Muscle of back (tissue), 13 donors: ENCODE data around the gene RTN4RL1. TPM values are rescaled to one million over a fixed set of nuclear protein-coding genes. Genes with fewer than 3 reads are reported as not detected.

ENCODE experiments used
- DNase-seq, 3 donors: peaks; one replicate each; pipeline versions ENCODE4 v3.0.0 to v3.0.0-alpha.2; 2013
- long read RNA-seq, 9 donors: transcript quantifications; one replicate each; lab custom pipeline, GENCODE V29; 2026
- polyA plus RNA-seq, 10 donors: library from polyadenylated mRNA; unstranded; fragments of 120-200 nt; gene quantifications; one replicate each; pipeline ENCODE4 v1.2.1, GENCODE V29; 2013; ENCODE audit not compliant: insufficient read length in 10 of 10

RTN4RL1 gene, protein sequence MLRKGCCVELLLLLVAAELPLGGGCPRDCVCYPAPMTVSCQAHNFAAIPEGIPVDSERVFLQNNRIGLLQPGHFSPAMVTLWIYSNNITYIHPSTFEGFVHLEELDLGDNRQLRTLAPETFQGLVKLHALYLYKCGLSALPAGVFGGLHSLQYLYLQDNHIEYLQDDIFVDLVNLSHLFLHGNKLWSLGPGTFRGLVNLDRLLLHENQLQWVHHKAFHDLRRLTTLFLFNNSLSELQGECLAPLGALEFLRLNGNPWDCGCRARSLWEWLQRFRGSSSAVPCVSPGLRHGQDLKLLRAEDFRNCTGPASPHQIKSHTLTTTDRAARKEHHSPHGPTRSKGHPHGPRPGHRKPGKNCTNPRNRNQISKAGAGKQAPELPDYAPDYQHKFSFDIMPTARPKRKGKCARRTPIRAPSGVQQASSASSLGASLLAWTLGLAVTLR
- polyA plus RNA-seq = 1 to 10 TPM in 6 of 10 donors, under 1 TPM in 4; 0.70 to 1.8 (median 1.1) TPM
- long read RNA-seq, donor 1 = 0 reads
- long read RNA-seq, donor 2 = 0 reads
- long read RNA-seq, donor 3 = 0 reads
- long read RNA-seq, donor 4 = 0 reads
- long read RNA-seq, donor 5, partial matches to known transcripts = 0 of 3 reads
- long read RNA-seq, donor 5, other reads (novel, unspliced or antisense) = 0 of 3 reads
- long read RNA-seq, donor 6, partial matches to known transcripts = 0 of 1 reads
- long read RNA-seq, donor 6, other reads (novel, unspliced or antisense) = 0 of 1 reads
- long read RNA-seq, donor 7, partial matches to known transcripts = 0 of 1 reads
- long read RNA-seq, donor 7, other reads (novel, unspliced or antisense) = 0 of 1 reads
- long read RNA-seq, donor 8 = 0 reads
- long read RNA-seq, donor 9 = 0 reads

DNA sequence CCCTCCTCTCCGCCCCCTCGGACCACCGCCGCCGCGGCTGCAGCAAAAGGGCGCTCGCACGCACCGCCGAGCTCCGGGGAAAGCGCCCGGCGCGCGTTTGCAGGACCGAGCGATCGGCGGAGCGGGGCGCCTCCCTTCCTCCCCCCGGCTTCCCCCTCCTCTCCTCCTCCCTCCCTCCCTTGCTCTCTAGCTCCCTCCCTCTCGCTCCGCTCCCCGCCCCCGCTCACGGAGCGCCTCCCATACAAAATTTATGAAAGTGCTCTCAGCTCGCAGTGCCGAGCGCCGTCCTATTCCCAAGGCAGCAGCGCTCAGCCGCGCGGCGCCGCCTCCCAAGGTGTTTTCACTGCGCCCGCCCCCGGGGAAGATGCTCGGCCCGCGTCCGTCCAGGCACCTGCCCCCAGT, at the start of gene RTN4RL1:
Gene RTN4RL1, minus strand, starts transcription at position 115 of the 402 bp plus-strand sequence. CDS start 469 bp downstream, outside the sequence.
- peak in 2 of 3 donors; percentile 57 to 72 for DNase-seq

DNA sequence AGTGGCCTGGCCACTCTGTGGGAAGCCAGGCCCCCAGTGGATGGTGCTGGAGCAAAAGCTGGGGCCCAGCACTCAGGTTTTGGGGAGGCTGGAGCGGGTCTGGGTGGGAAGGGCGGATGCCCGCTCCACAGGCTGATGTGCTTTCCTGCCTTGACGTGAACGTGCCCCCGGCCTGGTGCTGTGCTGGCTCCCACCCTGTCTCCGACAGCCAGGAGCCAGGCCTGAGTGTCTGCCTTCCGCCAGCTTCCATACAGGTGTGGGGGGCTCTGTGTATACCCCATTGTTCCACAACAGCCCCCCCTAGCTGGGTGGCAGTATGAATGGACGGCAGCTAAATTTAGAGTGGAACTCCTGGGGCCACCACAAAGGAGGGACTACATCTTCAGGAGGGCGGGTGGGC, 49.8 kb upstream of the RTN4RL1 start:
- no peak for DNase-seq

DNA sequence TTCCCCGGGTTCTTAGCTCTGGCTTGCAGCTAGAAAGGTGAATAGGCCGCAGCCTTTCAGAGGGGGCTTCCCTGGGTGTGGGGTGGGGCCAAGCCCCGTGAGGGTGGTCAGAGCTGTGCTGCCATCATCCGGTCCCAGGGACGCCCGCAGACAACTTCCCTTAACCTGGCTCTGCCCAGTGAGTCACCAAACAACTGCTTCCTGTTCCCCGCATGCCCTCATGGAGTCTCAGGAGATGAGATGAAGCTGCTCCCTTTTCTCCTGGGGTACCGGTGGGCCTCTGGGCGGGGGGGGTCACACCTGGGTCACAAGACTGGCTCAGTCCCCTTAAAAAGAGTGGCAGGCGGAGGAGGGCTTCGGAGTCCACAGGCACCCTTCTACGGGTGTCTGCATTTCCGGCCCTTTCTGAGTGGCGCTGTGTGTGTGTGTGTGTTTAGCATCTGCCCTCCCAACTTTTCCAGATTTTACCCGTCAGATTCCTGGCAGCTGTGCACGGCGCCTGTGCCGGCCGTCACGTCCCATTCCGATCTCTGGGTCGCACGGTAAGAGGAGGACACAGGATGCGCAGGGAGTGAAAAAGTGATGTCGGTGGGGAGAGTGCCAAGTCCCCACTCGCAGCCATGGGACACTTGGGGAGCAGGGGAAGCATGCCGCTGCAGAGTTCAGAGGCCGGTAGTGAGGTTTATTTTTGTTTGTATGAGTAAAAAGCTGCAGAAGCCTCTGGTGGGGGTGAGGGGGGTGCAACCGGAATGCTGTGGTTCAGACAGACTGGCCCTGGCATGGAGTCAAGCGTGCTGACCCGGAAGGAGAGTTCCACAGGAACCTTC, 46.5 kb upstream of the RTN4RL1 start:
- DNase-seq = peak in 2 of 3 donors; percentile 25 to 75

DNA sequence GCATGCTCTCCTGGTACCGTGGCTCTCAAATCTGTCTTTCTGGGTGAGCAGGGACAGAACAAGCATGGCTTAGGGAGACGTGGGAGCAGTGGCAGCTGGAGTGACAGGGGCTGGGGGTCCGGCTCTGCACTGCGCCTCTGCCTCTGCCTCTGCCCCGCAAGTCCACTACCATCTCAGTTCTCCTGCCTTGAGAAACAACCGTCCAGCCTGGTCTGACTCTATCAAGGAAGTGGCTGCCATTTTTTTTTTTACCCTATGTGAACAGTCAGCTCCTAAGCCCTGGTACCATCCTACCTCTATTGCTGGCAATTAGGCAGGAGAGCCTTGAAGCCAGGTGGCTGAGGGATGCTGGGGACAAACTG, 45.9 kb upstream of the RTN4RL1 start:
- no peak for DNase-seq

DNA sequence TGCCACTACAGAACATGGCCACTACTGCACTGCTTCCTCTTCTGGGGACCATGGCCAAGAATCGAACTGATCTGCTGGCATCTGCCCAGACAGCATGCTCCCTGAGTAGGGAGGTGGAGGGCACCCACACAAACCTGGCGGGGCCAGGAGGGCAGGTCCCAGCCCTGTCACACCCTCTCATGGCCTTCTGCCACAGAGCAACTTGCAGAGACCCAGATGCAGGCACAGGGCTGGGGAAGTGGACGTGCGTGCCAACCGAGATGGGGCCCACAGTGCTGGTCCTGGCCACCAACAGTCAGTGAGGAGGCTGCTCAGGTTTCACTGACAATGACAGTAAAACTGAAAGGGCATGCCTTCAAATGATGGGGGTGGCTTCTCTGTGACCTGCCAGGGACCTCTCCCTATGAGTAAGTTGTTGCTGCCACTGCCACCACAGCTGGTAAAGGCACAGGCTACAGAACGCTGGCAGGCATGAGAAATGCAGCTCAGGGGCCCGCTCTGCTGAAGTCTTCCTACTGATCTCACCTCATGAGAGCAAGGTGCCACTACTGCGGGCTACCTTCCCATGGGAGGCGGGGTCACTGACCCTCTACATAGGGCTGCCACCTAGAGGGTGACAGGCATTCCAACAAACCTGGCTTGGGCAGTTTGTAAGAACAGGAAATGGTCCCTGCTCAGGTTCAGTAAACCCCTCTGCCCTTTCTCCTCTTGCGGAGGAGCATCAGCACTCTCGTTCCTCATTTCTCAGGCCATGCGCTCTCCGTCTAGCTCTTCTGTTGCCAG, 45.3 kb upstream of the RTN4RL1 start:
- DNase-seq = peak in 1 of 3 donors; percentile 30

DNA sequence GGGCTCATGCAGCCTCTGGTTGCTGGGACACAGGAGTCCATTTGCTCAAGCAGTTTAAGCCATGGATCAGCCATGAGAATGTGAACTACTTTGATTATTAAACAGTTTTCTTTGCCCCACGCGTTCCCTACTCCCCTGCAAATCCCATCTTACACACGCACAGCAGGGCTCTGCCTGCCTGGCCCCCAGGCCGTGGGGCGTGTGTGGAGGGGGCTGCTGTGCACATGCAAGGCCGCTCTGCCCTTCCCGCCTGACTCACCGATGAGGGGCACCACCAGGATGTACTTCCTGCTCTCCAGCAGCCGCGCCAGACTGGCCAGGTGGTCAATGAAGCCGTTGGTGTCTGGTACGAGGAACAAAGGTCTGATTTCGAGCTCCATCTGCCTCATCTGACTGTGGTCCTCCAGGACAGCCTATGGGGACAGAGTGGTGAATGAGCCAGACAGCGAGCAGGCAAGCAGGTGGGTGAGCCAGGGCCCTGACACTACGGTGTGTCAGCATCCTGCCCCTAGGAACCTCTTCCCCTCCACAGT, 43.5 kb upstream of the RTN4RL1 start:
- DNase-seq = no peak

DNA sequence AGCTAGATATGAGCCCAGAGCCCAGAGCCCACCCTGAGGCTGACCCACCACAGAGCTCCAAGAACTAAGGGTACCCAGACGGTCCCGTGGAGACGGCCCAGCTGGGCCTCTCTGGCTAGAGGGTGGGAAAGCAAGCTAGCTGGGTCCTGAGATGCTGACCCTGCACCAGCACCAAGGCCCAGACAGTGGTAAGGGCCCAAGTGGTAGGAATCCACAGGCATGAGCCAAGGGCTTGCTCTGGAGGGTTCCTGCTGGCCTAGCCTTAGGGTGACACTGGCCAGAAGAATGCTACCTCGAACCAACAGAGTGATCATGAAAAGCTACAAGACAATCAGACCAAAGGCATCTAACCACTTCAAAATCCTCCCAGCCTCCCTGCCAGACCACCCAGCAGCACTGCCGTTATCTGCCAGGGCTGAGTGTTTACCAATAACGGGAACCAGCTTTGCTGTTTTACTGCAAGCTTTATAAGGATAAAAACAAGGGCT, 42.9 kb upstream of the RTN4RL1 start:
- DNase-seq = peak in 2 of 3 donors; percentile 22 to 60

DNA sequence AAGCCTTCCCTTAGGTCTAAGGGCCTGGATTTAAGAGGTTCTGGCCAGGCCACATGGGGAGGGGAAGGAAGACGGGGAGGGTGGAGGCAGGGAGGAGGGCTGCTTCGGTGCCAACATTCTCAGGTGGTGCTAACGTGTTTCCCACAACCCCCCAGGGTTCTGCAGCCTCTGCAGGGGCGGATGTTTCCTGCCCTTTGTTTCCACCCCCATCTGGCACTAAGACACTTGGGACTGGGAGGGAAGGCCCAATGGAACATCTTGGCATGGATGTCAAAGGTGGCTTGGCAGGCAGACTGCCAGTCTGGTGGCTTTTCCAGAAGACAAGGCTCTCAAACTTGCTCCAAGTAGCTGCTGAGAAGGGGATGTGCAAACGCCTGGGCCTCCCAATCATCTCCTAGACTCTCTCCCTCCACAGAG, 42.5 kb upstream of the RTN4RL1 start:
- peak in 1 of 3 donors; percentile 59 for DNase-seq

DNA sequence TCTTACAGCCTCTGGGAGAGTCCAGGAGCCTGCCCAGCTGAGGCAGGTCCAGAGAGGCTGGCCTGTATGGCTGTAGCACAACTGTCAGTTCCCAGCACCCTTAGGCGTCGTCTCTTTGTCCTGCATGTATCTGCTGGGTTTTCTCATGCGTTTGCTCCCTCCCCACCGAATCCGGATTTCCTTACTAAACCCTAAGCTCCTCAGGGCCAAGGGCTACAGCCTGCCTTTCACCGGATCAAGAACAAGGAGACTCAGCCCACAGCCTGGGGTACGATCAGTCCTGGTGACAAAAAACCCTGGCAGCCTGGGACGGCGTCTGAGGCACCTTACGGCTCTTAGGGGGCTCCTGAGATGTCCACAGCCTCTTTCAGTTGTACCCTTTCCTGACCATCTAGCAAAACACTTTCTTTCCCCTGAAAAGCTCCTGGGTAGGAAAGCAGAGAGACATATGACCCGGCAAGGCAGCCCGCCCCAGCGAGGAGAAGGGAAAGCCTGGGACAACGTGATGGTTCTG, 42.0 kb upstream of the RTN4RL1 start:
- DNase-seq = peak in 1 of 3 donors; percentile 63

DNA sequence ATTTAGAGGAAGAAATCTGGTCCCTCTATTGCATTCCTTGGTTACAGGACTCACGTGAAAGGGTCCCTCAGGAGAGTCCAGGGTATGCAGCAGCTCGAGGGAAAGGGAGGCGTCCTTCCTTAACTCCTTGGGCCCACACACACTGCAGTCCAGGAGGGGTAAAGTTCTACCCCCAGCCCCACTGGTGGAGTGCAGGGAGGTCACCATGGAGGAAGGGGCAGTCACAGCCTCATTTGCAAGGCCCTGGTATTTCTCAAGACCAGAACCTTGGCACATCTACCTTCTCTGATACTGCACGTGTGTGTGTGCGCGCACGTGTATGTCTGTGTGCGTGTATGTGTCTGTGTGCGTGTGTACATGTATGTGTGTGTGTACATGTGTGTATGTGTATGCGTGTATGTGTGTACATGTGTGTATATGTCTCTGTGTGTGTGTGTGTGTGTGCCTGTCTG, 40.8 kb upstream of the RTN4RL1 start:
- peak in 2 of 3 donors; percentile 21 to 76 for DNase-seq

DNA sequence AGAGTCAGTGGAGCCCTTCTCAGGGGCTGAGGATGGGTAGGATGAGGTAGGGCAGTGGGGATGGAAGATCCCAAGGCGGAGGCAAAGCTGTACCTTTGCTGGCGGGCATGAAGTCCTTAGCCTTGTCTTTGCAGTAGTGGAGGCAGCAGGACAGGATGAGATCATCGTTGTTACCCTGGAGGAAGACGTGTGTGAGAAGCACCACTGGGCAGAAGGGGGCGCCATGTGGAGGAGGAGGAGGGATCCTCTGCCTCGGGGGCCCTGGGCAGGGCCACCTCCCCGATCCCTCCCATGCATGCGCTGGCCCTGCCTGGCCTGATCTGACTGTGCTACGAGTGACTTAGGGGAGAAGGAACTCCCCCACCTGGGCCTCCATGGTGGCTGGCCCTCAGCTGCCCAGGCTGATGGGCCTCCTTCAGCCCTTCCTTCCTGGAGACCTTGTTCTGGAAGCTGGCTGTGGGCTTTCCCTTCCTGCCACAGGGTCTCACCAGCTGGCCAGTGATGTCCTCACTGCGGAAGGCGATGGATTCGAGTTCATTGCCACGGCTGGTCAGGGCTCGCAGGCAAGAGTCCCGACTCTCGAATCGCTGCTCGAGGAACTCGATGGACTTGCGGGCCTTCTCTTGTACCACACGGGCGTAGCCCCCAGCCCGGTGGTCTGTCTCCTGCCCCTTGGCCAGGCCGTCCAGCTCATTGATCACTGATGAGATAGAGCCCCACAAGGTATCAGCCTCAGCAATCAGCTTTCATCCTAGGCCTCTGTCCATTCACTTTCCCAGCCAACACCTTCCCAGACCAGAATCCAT, 40.0 kb upstream of the RTN4RL1 start:
- DNase-seq = peak in 2 of 3 donors; percentile 63 to 78

DNA sequence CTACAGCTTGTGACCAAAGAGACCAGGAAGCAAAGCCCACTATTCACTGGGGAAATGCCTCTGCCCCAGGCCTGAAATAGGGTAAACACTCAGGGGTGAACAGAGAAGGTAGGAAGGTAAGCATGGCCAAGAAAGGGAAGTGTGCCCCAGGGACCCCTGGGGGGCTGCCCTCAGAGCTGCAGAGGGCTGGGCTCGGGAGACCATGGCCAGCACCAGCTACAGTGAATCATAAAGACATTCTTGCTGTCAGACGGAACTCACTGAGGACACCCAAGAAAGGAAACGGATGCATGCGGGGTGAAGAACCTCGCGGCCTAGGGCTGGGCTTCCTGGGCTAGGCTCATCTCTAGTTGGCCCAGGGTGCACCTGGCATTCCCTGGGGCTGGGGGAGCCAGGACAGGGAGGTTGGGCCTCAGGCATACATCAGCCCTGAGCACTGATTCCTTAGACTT, 39.4 kb upstream of the RTN4RL1 start:
- peak in 2 of 3 donors; percentile 20 to 67 for DNase-seq

DNA sequence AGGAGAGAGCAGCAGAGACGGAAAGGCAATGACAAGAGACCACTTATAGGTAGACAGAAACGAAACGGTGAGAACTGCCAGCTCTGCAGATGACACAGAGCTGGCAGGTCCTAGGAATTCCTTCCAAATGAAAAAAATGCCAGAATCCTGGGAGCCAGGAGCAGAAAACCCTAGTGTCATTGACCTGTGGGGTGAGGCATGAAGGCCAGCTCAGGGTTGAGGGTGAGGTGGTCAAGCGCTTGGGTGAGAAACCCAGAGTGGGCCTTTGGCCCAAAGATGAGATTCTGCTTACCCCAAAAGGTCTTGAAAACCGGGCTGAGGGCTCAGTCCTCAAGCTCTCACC, 39.0 kb upstream of the RTN4RL1 start:
- no peak for DNase-seq

DNA sequence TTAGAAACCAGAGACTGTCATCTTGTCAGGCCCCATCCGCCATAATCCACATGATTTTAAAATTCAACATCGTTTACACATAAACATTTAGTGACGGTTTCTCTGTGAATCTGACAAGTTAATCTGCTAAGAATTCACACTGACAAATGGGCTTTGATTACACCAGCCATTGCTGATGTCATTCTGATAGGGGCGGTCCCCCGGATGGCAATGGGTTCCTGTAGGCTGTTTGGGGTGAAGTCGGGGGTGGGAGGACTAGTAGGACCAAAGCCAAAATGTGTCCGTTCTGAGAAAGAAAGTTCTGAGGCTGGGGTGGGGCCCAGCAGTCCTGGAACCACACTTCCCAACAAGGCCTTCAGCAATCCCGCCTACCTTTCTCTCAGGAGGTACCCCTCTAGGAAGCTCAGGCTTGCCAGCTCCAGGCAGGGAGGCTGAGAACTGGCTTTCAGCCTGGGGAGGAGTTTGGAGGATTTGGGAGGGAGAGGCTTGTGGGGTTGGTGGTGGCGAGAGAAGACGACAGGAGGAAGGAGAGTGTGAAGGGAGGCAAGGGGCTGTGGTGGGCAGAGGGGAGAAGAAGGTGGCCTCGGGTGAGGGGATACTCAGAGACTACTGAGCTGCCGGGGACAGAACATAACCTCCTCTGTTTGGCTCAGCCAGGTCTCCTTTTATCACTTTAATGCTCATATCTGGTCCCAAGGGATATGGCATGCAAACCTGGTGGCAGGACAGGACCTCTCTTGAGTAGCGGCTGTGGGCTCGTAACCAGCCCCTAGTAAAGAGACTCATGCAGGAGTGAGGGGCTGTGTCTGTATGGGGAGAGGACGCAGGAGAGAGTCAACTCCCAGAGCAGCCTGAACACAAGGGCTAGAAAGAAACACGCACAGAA, 38.4 kb upstream of the RTN4RL1 start:
- peak in 2 of 3 donors; percentile 23 to 65 for DNase-seq

DNA sequence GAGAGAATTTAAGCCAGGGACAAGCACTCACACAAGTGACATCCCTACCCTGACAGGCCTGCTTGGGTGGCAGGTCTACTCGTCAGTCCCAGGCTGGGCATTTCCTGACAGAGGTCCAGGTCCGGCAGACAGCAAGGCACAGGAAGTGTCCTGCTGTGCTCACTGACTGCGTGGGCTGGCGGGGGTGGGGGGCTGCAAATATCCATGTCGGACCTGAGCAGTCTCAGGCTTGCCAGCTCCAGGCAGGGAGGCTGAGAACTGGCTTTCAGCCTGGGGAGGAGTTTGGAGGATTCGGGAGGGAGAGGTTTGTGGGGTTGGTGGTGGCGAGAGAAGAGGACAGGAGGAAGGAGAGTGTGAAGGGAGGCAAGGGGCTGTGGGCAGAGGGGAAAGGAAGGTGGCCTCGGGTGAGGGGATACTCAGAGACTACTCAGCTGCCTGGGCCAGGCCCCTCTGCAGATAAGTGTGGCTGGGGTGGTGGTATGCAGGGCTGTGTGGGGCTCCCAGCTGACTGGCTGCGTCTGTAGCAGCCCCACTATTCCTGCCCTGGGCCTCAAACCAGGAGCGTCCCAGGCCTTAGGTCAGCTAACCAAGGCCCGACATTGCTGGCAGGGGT, 37.5 kb upstream of the RTN4RL1 start:
- peak in 2 of 3 donors; percentile 46 to 80 for DNase-seq

DNA sequence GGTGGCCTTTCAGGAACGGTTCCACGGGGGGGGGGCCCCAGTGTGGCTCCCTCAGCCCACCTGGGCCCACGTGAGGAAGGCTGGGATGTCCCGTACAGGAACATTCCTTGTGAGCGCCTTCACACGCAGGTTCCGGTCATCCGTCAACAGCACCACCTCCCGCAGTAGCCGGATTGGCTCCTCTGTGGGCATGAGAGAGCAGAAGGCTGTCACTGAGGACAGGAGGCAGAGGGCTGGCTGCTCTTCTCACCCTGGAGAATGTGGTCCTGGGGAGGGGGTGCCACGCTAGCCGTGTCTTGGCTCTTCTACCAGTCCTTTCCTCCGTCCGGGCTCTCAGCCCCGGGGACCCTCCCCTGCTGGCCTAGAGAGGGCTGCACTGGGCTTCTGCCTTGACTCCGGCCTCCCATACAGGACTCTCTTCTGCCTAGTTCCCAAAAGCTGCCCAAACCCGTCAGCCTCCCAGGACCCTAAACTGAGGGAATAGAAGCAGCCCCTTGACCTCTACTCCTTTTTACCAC, 36.4 kb upstream of the RTN4RL1 start:
- DNase-seq = peak in 2 of 3 donors; percentile 22 to 55

DNA sequence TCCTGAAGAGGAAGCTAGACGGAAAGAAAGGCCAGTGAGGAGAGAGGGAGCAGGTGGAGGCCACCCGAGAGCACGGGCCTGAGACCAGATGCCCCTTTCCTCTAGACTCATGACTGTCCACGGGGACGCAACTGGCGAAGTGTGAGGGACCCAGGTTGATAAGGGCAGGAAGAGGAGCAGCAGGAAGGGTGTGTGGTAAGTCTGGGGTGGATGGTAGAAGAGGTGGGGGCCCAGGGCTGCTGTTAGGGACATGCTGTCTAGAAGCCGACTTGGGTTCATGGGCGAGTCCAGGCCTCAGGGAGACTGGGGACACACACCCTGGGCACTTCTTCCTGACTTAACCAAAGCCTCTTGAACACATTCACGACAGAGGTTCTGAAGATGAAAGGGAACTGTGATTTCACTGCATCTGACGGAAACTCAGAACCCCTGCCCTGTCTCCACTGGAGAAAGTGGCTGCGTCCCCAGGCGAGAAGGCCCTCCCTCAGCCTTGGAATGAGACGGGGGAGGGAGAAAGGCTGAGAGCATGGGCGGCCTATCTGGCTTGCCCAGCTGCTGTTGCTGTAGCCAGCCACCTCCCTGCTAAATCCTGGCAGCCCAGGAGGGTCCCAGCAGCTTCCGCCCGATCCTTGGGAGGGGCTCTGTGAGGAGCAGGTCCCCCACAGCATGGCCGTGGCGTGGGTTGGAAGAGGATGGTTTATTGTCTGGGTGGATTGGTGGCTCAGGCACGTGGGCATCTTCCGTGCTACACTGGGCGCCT, 35.7 kb upstream of the RTN4RL1 start:
- DNase-seq = peak in 2 of 3 donors; percentile 46 to 71
